ENCODE results near the gene DNAJA1.

The DNAJA1 gene

GRCh38 chr9:33042473-33042872 is 17.4 kb downstream of the DNAJA1 start:
- Histone ChIP-seq H3K27ac (ENCODE audit: low read depth, low read length) (no peak overlapping the region), H3K9ac (ENCODE audit: low read length) (no peak overlapping the region), H3K79me2 (ENCODE audit: insufficient read depth, low read length) (no peaks in the 10 kb centered on the region), H3K9me2 (replicated peaks; ENCODE audit: insufficient read depth, low read length) (no peaks in the 10 kb centered on the region), H4K20me1 (ENCODE audit: low read depth, low read length) (no peaks in the 10 kb centered on the region; the same call in 1 of the 2 replicates), H3K4me3 (ENCODE audit: insufficient read depth, low read length, poor library complexity, severe bottlenecking) (no peak overlapping the region), H3K36me3 (ENCODE audit: low read length) (peaks cover 29% of the 10 kb centered on the region), H2AFZ (ENCODE audit: low read depth, low read length, severe bottlenecking) (no peak overlapping the region), H3K9me3 (ENCODE audit: insufficient read depth, low read length) (no peaks in the 10 kb centered on the region), H3K27me3 (ENCODE audit: low read length) (no peaks in the 10 kb centered on the region), H3K4me2 (ENCODE audit: low read depth, low read length, poor library complexity, severe bottlenecking) (no peak overlapping the region), H3F3A (ENCODE audit: insufficient read depth) (peaks cover 77% of the 10 kb centered on the region)
- TF ChIP-seq, protein P1, sequence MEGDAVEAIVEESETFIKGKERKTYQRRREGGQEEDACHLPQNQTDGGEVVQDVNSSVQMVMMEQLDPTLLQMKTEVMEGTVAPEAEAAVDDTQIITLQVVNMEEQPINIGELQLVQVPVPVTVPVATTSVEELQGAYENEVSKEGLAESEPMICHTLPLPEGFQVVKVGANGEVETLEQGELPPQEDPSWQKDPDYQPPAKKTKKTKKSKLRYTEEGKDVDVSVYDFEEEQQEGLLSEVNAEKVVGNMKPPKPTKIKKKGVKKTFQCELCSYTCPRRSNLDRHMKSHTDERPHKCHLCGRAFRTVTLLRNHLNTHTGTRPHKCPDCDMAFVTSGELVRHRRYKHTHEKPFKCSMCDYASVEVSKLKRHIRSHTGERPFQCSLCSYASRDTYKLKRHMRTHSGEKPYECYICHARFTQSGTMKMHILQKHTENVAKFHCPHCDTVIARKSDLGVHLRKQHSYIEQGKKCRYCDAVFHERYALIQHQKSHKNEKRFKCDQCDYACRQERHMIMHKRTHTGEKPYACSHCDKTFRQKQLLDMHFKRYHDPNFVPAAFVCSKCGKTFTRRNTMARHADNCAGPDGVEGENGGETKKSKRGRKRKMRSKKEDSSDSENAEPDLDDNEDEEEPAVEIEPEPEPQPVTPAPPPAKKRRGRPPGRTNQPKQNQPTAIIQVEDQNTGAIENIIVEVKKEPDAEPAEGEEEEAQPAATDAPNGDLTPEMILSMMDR (IDR thresholded peaks at IDR 0.05; ENCODE audit: insufficient read depth, low read length, poor library complexity, severe bottlenecking) = no peak
- TF ChIP-seq EZH2phosphoT487 (conservative IDR thresholded peaks at IDR 0.05; ENCODE audit: low read length) = no peak

- Histone ChIP-seq H3K79me2 (ENCODE audit: insufficient read depth, low read length) (no peaks in the 10 kb centered on the region), H2AFZ (ENCODE audit: low read depth, low read length, severe bottlenecking) (peak overlapping the region; percentile 87), H3F3A (ENCODE audit: insufficient read depth) (peaks cover 67% of the 10 kb centered on the region), H3K9me2 (replicated peaks; ENCODE audit: insufficient read depth, low read length) (no peaks in the 10 kb centered on the region), H3K27ac (ENCODE audit: low read depth, low read length) (peak overlapping the region; percentile 72), H3K4me2 (ENCODE audit: low read depth, low read length, poor library complexity, severe bottlenecking) (peak overlapping the region; percentile 75), H3K27me3 (ENCODE audit: low read length) (no peaks in the 10 kb centered on the region), H3K9ac (ENCODE audit: low read length) (peak overlapping the region; percentile 64), H3K9me3 (ENCODE audit: insufficient read depth, low read length) (no peaks in the 10 kb centered on the region), H4K20me1 (ENCODE audit: low read depth, low read length) (no peaks in the 10 kb centered on the region; the same call in 1 of the 2 replicates), H3K4me3 (ENCODE audit: insufficient read depth, low read length, poor library complexity, severe bottlenecking) (peak overlapping the region; percentile 52), H3K36me3 (ENCODE audit: low read length) (peaks cover 18% of the 10 kb centered on the region)
- no peak for TF ChIP-seq EZH2phosphoT487 (conservative IDR thresholded peaks at IDR 0.05; ENCODE audit: low read length)
- TF ChIP-seq, protein P1 (IDR thresholded peaks at IDR 0.05; ENCODE audit: insufficient read depth, low read length, poor library complexity, severe bottlenecking) = no peak
These were observed 18.6 kb downstream of the DNAJA1 start for GRCh38 chr9:33043671-33044070.

GRCh38 chr9:33044162-33044673 is 19.1 kb downstream of the DNAJA1 start:
- no peak for TF ChIP-seq EZH2phosphoT487 (conservative IDR thresholded peaks at IDR 0.05; ENCODE audit: low read length)
- H3K9ac ChIP-seq (ENCODE audit: low read length) = peak overlapping the region; percentile 64
- no peaks in the 10 kb centered on the region for H3K9me3 ChIP-seq (ENCODE audit: insufficient read depth, low read length)
- H2AFZ ChIP-seq (ENCODE audit: low read depth, low read length, severe bottlenecking) = peak overlapping the region; percentile 87
- peak overlapping the region; percentile 52 for H3K4me3 ChIP-seq (ENCODE audit: insufficient read depth, low read length, poor library complexity, severe bottlenecking)
- peak overlapping the region; percentile 72 for H3K27ac ChIP-seq (ENCODE audit: low read depth, low read length)
- H3K27me3 ChIP-seq (ENCODE audit: low read length) = no peaks in the 10 kb centered on the region
- H3K4me2 ChIP-seq (ENCODE audit: low read depth, low read length, poor library complexity, severe bottlenecking) = peak overlapping the region; percentile 75
- no peaks in the 10 kb centered on the region; the same call in 1 of the 2 replicates for H4K20me1 ChIP-seq (ENCODE audit: low read depth, low read length)
- H3F3A ChIP-seq (ENCODE audit: insufficient read depth) = peaks cover 62% of the 10 kb centered on the region
- H3K79me2 ChIP-seq (ENCODE audit: insufficient read depth, low read length) = no peaks in the 10 kb centered on the region
- no peaks in the 10 kb centered on the region for H3K9me2 ChIP-seq (replicated peaks; ENCODE audit: insufficient read depth, low read length)
- H3K36me3 ChIP-seq (ENCODE audit: low read length) = peaks cover 14% of the 10 kb centered on the region

GRCh38 chr9:33044677-33045282 is 19.7 kb downstream of the DNAJA1 start:
- TF ChIP-seq EZH2phosphoT487 (conservative IDR thresholded peaks at IDR 0.05; ENCODE audit: low read length) = no peak
- TF ChIP-seq, protein P1 (IDR thresholded peaks at IDR 0.05; ENCODE audit: insufficient read depth, low read length, poor library complexity, severe bottlenecking) = peak; percentile 28
- H3K9me2 ChIP-seq (replicated peaks; ENCODE audit: insufficient read depth, low read length) = no peaks in the 10 kb centered on the region
- peaks cover 56% of the 10 kb centered on the region for H3F3A ChIP-seq (ENCODE audit: insufficient read depth)
- H4K20me1 ChIP-seq (ENCODE audit: low read depth, low read length) = no peaks in the 10 kb centered on the region; the same call in 1 of the 2 replicates
- H3K4me3 ChIP-seq (ENCODE audit: insufficient read depth, low read length, poor library complexity, severe bottlenecking) = peak overlapping the region; percentile 52
- peak overlapping the region; percentile 75 for H3K4me2 ChIP-seq (ENCODE audit: low read depth, low read length, poor library complexity, severe bottlenecking)
- no peaks in the 10 kb centered on the region for H3K9me3 ChIP-seq (ENCODE audit: insufficient read depth, low read length)
- peak overlapping the region; percentile 87 for H2AFZ ChIP-seq (ENCODE audit: low read depth, low read length, severe bottlenecking)
- peak overlapping the region; percentile 72 for H3K27ac ChIP-seq (ENCODE audit: low read depth, low read length)
- H3K79me2 ChIP-seq (ENCODE audit: insufficient read depth, low read length) = no peaks in the 10 kb centered on the region
- no peaks in the 10 kb centered on the region for H3K27me3 ChIP-seq (ENCODE audit: low read length)
- H3K9ac ChIP-seq (ENCODE audit: low read length) = peak overlapping the region; percentile 64
- peaks cover 14% of the 10 kb centered on the region for H3K36me3 ChIP-seq (ENCODE audit: low read length)

Data from SU-DHL-6 (cell line).